Body of pancreas (tissue), 4 donors: ENCODE results near the gene RHOXF1.

ENCODE experiments used
- CTCF ChIP-seq, 7 experiments: fragments of 450-650 bp in 4 of 7; fragments of 200-600 bp in 3 of 7; sonication (generic) in 3 of 7; IDR thresholded peaks; one replicate each; pipeline ENCODE4 v1.5.1; 2016 to 2019; ENCODE audit warnings: antibody characterized with exemption in 7 of 7
- POLR2A ChIP-seq, 3 donors: fragments of 450-650 bp; IDR thresholded peaks; one replicate each; pipeline ENCODE4 v1.6.1; 2016; ENCODE audit warnings: antibody characterized with exemption in 3 of 3, mild to moderate bottlenecking in 2 of 3

- no peak for TF ChIP-seq POLR2A (IDR thresholded peaks at IDR 0.05)
- TF ChIP-seq CTCF (IDR thresholded peaks at IDR 0.05): no peak
Measured at GRCh38 chrX:120136840-120137239, 21.1 kb upstream of the RHOXF1 start.
